ENCODE results near the gene USP48. TPM values are rescaled to one million over a fixed set of nuclear protein-coding genes. Genes with fewer than 3 reads are reported as not detected.

Gene USP48
- total RNA-seq, 2 donors from 2014 or later = 72.8 to 130 TPM

GRCh38 chr1:21703318-21703963, 79.5 kb downstream of the USP48 start:
- ATAC-seq (no peak), DNase-seq (ENCODE audit: low spot score) (no peak)
- H3K4me3 Mint-ChIP-seq = no peak overlapping the region
- peaks cover 27% of the 10 kb centered on the region for H3K36me3 Mint-ChIP-seq
- H3K9me3 Mint-ChIP-seq = no peaks in the 10 kb centered on the region
- peaks cover 3 to 4% of the 10 kb centered on the region in 2 donors for H3K4me1 Mint-ChIP-seq (ENCODE audit: low read depth in 2 of 2)
- no peaks in the 10 kb centered on the region for H3K27me3 Mint-ChIP-seq
- no peak overlapping the region for H3K27ac Mint-ChIP-seq

GRCh38 chr1:21702780-21703179, 80.2 kb downstream of the USP48 start:
- Mint-ChIP-seq H3K27ac (no peak overlapping the region), H3K27me3 (no peaks in the 10 kb centered on the region), H3K9me3 (no peaks in the 10 kb centered on the region), H3K4me3 (no peak overlapping the region), H3K4me1 (ENCODE audit: low read depth in 2 of 2) (peaks cover 3 to 4% of the 10 kb centered on the region in 2 donors), H3K36me3 (peaks cover 27% of the 10 kb centered on the region)
- DNase-seq (ENCODE audit: low spot score) (no peak), ATAC-seq (no peak)

GRCh38 chr1:21701401-21701800, 81.5 kb downstream of the USP48 start:
- Mint-ChIP-seq H3K4me3 (no peak overlapping the region), H3K4me1 (ENCODE audit: low read depth in 2 of 2) (peaks cover 4% of the 10 kb centered on the region in 2 donors), H3K36me3 (peaks cover 30% of the 10 kb centered on the region)

GRCh38 chr1:21700094-21700493, 82.9 kb downstream of the USP48 start:
- Mint-ChIP-seq H3K4me1 (ENCODE audit: low read depth in 2 of 2) (peaks cover 7 to 8% of the 10 kb centered on the region in 2 donors), H3K4me3 (no peak overlapping the region)
- no peak for ATAC-seq

More at GRCh38 chr1:21701401-21701800, 81.5 kb downstream of the USP48 start:
- no peaks in the 10 kb centered on the region for H3K9me3 Mint-ChIP-seq
- ATAC-seq (no peak), DNase-seq (ENCODE audit: low spot score) (no peak)
- H3K27me3 Mint-ChIP-seq = no peaks in the 10 kb centered on the region
- no peak overlapping the region for H3K27ac Mint-ChIP-seq

GRCh38 chr1:21696931-21697330, 86.0 kb downstream of the USP48 start:
- Mint-ChIP-seq H3K4me3 (no peak overlapping the region), H3K27ac (no peak overlapping the region), H3K4me1 (ENCODE audit: low read depth in 2 of 2) (peaks cover 4 to 5% of the 10 kb centered on the region in 2 donors), H3K9me3 (no peaks in the 10 kb centered on the region), H3K27me3 (no peaks in the 10 kb centered on the region), H3K36me3 (peaks cover 30% of the 10 kb centered on the region)
- DNase-seq (ENCODE audit: low spot score) (no peak), ATAC-seq (no peak)

More at GRCh38 chr1:21700094-21700493, 82.9 kb downstream of the USP48 start:
- Mint-ChIP-seq H3K9me3 (no peaks in the 10 kb centered on the region), H3K36me3 (peaks cover 34% of the 10 kb centered on the region), H3K27ac (no peak overlapping the region), H3K27me3 (no peaks in the 10 kb centered on the region)
- no peak for DNase-seq (ENCODE audit: low spot score)

- H3K4me1 Mint-ChIP-seq (ENCODE audit: low read depth in 2 of 2) = peaks cover 4 to 5% of the 10 kb centered on the region in 2 donors
- no peak for ATAC-seq
- DNase-seq (ENCODE audit: low spot score) = no peak
Measured at GRCh38 chr1:21693732-21694131, 89.2 kb downstream of the USP48 start.

GRCh38 chr1:21691739-21692138, 91.2 kb downstream of the USP48 start:
- H3K4me3 Mint-ChIP-seq = no peak overlapping the region
- DNase-seq (ENCODE audit: low spot score) = no peak
- no peak overlapping the region for H3K27ac Mint-ChIP-seq
- H3K9me3 Mint-ChIP-seq = no peaks in the 10 kb centered on the region
- peaks cover 24% of the 10 kb centered on the region for H3K36me3 Mint-ChIP-seq
- H3K4me1 Mint-ChIP-seq (ENCODE audit: low read depth in 2 of 2) = peaks cover 4 to 5% of the 10 kb centered on the region in 2 donors
- ATAC-seq = no peak
- H3K27me3 Mint-ChIP-seq = no peaks in the 10 kb centered on the region

More at GRCh38 chr1:21693732-21694131, 89.2 kb downstream of the USP48 start:
- Mint-ChIP-seq H3K9me3 (no peaks in the 10 kb centered on the region), H3K4me3 (no peak overlapping the region), H3K27me3 (no peaks in the 10 kb centered on the region), H3K36me3 (peaks cover 20% of the 10 kb centered on the region), H3K27ac (no peak overlapping the region)

- Mint-ChIP-seq H3K4me1 (ENCODE audit: low read depth in 2 of 2) (no peaks in the 10 kb centered on the region), H3K27ac (no peak overlapping the region), H3K36me3 (peaks cover 32% of the 10 kb centered on the region), H3K9me3 (no peaks in the 10 kb centered on the region), H3K27me3 (no peaks in the 10 kb centered on the region), H3K4me3 (no peak overlapping the region)
- ATAC-seq (no peak), DNase-seq (ENCODE audit: low spot score) (no peak)
Measured at GRCh38 chr1:21689661-21690372, 93.1 kb downstream of the USP48 start.

GRCh38 chr1:21687081-21687529, 95.8 kb downstream of the USP48 start:
- Mint-ChIP-seq H3K27me3 (no peaks in the 10 kb centered on the region), H3K27ac (no peak overlapping the region), H3K4me1 (ENCODE audit: low read depth in 2 of 2) (no peaks in the 10 kb centered on the region), H3K36me3 (peaks cover 38% of the 10 kb centered on the region), H3K9me3 (no peaks in the 10 kb centered on the region), H3K4me3 (no peak overlapping the region)
- DNase-seq (ENCODE audit: low spot score) (no peak), ATAC-seq (no peak)

- Mint-ChIP-seq H3K27me3 (no peaks in the 10 kb centered on the region), H3K4me3 (no peak overlapping the region), H3K36me3 (peaks cover 41% of the 10 kb centered on the region), H3K27ac (no peak overlapping the region), H3K9me3 (no peaks in the 10 kb centered on the region), H3K4me1 (ENCODE audit: low read depth in 2 of 2) (no peaks in the 10 kb centered on the region)
- no peak for ATAC-seq
- no peak for DNase-seq (ENCODE audit: low spot score)
Measured at GRCh38 chr1:21685946-21686678, 96.8 kb downstream of the USP48 start.

- no peak for DNase-seq (ENCODE audit: low spot score)
- Mint-ChIP-seq H3K36me3 (peaks cover 33% of the 10 kb centered on the region), H3K4me3 (no peak overlapping the region), H3K27me3 (no peaks in the 10 kb centered on the region), H3K27ac (no peak overlapping the region), H3K9me3 (no peaks in the 10 kb centered on the region), H3K4me1 (ENCODE audit: low read depth in 2 of 2) (no peaks in the 10 kb centered on the region)
- no peak for ATAC-seq
Measured at GRCh38 chr1:21681426-21681825, 101.5 kb downstream of the USP48 start.

- H3K36me3 Mint-ChIP-seq = peaks cover 28% of the 10 kb centered on the region
Measured at GRCh38 chr1:21680918-21681317, 102.0 kb downstream of the USP48 start.

GRCh38 chr1:21680381-21680780, 102.6 kb downstream of the USP48 start:
- Mint-ChIP-seq H3K4me1 (ENCODE audit: low read depth in 2 of 2) (no peaks in the 10 kb centered on the region), H3K27me3 (no peaks in the 10 kb centered on the region), H3K36me3 (peaks cover 25% of the 10 kb centered on the region), H3K4me3 (no peak overlapping the region), H3K27ac (no peak overlapping the region), H3K9me3 (no peaks in the 10 kb centered on the region)
- DNase-seq (ENCODE audit: low spot score) (no peak), ATAC-seq (no peak)

More at GRCh38 chr1:21680918-21681317, 102.0 kb downstream of the USP48 start:
- Mint-ChIP-seq H3K27me3 (no peaks in the 10 kb centered on the region), H3K4me1 (ENCODE audit: low read depth in 2 of 2) (no peaks in the 10 kb centered on the region), H3K27ac (no peak overlapping the region), H3K4me3 (no peak overlapping the region), H3K9me3 (no peaks in the 10 kb centered on the region)
- ATAC-seq (no peak), DNase-seq (ENCODE audit: low spot score) (no peak)

GRCh38 chr1:21677168-21677567, 105.8 kb downstream of the USP48 start:
- no peaks in the 10 kb centered on the region for H3K9me3 Mint-ChIP-seq
- peaks cover 4% of the 10 kb centered on the region for H3K36me3 Mint-ChIP-seq

More at GRCh38 chr1:21677168-21677567, 105.8 kb downstream of the USP48 start:
- H3K27me3 Mint-ChIP-seq = no peaks in the 10 kb centered on the region
- no peak for ATAC-seq
- H3K4me3 Mint-ChIP-seq = no peak overlapping the region
- no peak for DNase-seq (ENCODE audit: low spot score)
- peak overlapping the region in 1 of 2 donors; percentile 25 for H3K27ac Mint-ChIP-seq
- no peaks in the 10 kb centered on the region for H3K4me1 Mint-ChIP-seq (ENCODE audit: low read depth in 2 of 2)

Measured in natural killer cell treated with Interleukin-12 subunit alpha and Interleukin-12 subunit beta and Interleukin-15 and Interleukin-18, amount 100 ng/mL, for 72 hours (primary cell).